HEK293 (cell line): Measurements from ENCODE around the gene ADAMTS5.

Source experiments
- CTCF ChIA-PET: fragments of 350-600 bp; formaldehyde crosslinking; extraction: SDS; loops from one replicate; lab custom pipeline; 2021; ENCODE audit warnings: antibody characterized with exemption; lab: Yijun Ruan, JAX
- POLR2A ChIA-PET: fragments of 300-600 bp; formaldehyde crosslinking; extraction: SDS; loops from one replicate; lab custom pipeline; 2020; ENCODE audit warnings: antibody characterized with exemption, inconsistent platforms; lab: Yijun Ruan, JAX
- H3K27ac ChIP-seq: fragments of 200-500 bp; sonication (Bioruptor generic); 2 replicates; pipeline ENCODE4 v1.5.1; 2014; ENCODE audit warnings: low read depth, low read length, control low read depth, inconsistent platforms; ENCODE audit errors: extremely low read depth
- H3K36me3 ChIP-seq, 2 experiments: fragments of 200-500 bp in 1 of 2; sonication (Bioruptor generic) in 1 of 2; 1 replicate in 1 of 2; 2 replicates in 1 of 2; pipeline ENCODE4 v1.5.1; 2014 to 2017; ENCODE audit warnings: inconsistent platforms in 2 of 2, low read length in 2 of 2; ENCODE audit not compliant: control insufficient read depth in 2 of 2, insufficient read depth in 1 of 2
- H3K4me1 ChIP-seq: fragments of 200-500 bp; sonication (Bioruptor generic); 2 replicates; pipeline ENCODE4 v1.5.1; 2014; ENCODE audit warnings: mild to moderate bottlenecking, low read length, inconsistent platforms; ENCODE audit not compliant: control insufficient read depth, insufficient read depth
- H3K4me3 ChIP-seq: 2 replicates; pipeline ENCODE4 v1.5.1; 2011; ENCODE audit warnings: low read depth, mild to moderate bottlenecking, control low read depth, low read length, moderate library complexity
- H3K9me3 ChIP-seq: fragments of 200-500 bp; sonication (Bioruptor generic); 2 replicates; pipeline ENCODE4 v1.5.1; 2014; ENCODE audit warnings: low read depth, low read length, inconsistent platforms; ENCODE audit not compliant: control insufficient read depth, insufficient read depth
- GLI4 ChIP-seq: fragments of 450-650 bp; formaldehyde crosslinking; IDR thresholded peaks from 2 replicates; pipeline ENCODE4 v1.5.1; 2016; ENCODE audit warnings: missing biosample characterization, missing genetic modification characterization
- HOXD13 ChIP-seq: sonication (generic); formaldehyde crosslinking; IDR thresholded peaks from 2 replicates; pipeline ENCODE4 v1.8.0; 2022; ENCODE audit warnings: missing genetic modification reagents, borderline replicate concordance
- MYNN ChIP-seq: fragments of 450-650 bp; formaldehyde crosslinking; IDR thresholded peaks from 2 replicates; pipeline ENCODE4 v1.5.1; 2016; ENCODE audit warnings: missing biosample characterization, missing genetic modification characterization, borderline replicate concordance
- MZF1 ChIP-seq: fragments of 450-650 bp; formaldehyde crosslinking; IDR thresholded peaks from 2 replicates; pipeline ENCODE4 v1.5.1; 2017; ENCODE audit warnings: missing biosample characterization, missing genetic modification characterization, borderline replicate concordance
- PRDM2 ChIP-seq: fragments of 450-650 bp; formaldehyde crosslinking; IDR thresholded peaks from 2 replicates; pipeline ENCODE4 v1.5.1; 2016; ENCODE audit warnings: missing biosample characterization, missing genetic modification characterization, borderline replicate concordance
- RBAK ChIP-seq: fragments of 450-650 bp; formaldehyde crosslinking; IDR thresholded peaks from 2 replicates; pipeline ENCODE4 v1.5.1; 2016; ENCODE audit warnings: missing biosample characterization, missing genetic modification characterization
- REPIN1 ChIP-seq: fragments of 450-650 bp; formaldehyde crosslinking; IDR thresholded peaks from 2 replicates; pipeline ENCODE4 v1.5.1; 2017; ENCODE audit warnings: missing biosample characterization, missing genetic modification characterization, low read depth
- SCRT2 ChIP-seq: fragments of 450-650 bp; formaldehyde crosslinking; IDR thresholded peaks from 2 replicates; pipeline ENCODE4 v1.5.1; 2016; ENCODE audit warnings: missing biosample characterization, missing genetic modification characterization
- TSHZ1 ChIP-seq: fragments of 450-650 bp; formaldehyde crosslinking; IDR thresholded peaks from 2 replicates; pipeline ENCODE4 v1.5.1; 2016; ENCODE audit warnings: missing biosample characterization, missing genetic modification characterization, borderline replicate concordance
- WT1 ChIP-seq: fragments of 450-650 bp; formaldehyde crosslinking; IDR thresholded peaks from 2 replicates; pipeline ENCODE4 v1.5.1; 2016; ENCODE audit warnings: missing biosample characterization, missing genetic modification characterization
- ZBTB26 ChIP-seq: fragments of 450-650 bp; formaldehyde crosslinking; optimal IDR thresholded peaks from 2 replicates; pipeline ENCODE3; 2016; ENCODE audit warnings: missing biosample characterization, mild to moderate bottlenecking, missing genetic modification characterization
- ZNF18 ChIP-seq: fragments of 450-650 bp; formaldehyde crosslinking; IDR thresholded peaks from 2 replicates; pipeline ENCODE4 v1.5.1; 2016; ENCODE audit warnings: missing biosample characterization, missing genetic modification characterization
- ZNF214 ChIP-seq: fragments of 450-650 bp; formaldehyde crosslinking; IDR thresholded peaks from 2 replicates; pipeline ENCODE4 v1.5.1; 2017; ENCODE audit warnings: missing biosample characterization, mild to moderate bottlenecking, missing genetic modification characterization, borderline replicate concordance
- ZNF335 ChIP-seq: fragments of 450-650 bp; formaldehyde crosslinking; conservative IDR thresholded peaks from 2 replicates; pipeline ENCODE4 v1.5.1; 2016; ENCODE audit warnings: missing biosample characterization, missing genetic modification characterization
- ZNF521 ChIP-seq: fragments of 450-650 bp; formaldehyde crosslinking; IDR thresholded peaks from 2 replicates; pipeline ENCODE4 v1.5.1; 2017; ENCODE audit warnings: missing biosample characterization, mild to moderate bottlenecking, missing genetic modification characterization
- ZNF548 ChIP-seq: fragments of 450-650 bp; formaldehyde crosslinking; IDR thresholded peaks from 2 replicates; pipeline ENCODE4 v1.5.1; 2016; ENCODE audit warnings: missing biosample characterization, missing genetic modification characterization
- ZNF560 ChIP-seq: fragments of 450-650 bp; formaldehyde crosslinking; IDR thresholded peaks from 2 replicates; pipeline ENCODE4 v1.5.1; 2017; ENCODE audit warnings: missing biosample characterization, missing genetic modification characterization, borderline replicate concordance
- ZNF580 ChIP-seq: fragments of 450-650 bp; formaldehyde crosslinking; IDR thresholded peaks from 2 replicates; pipeline ENCODE4 v1.5.1; 2016; ENCODE audit warnings: missing biosample characterization, missing genetic modification characterization
- ZNF621 ChIP-seq: fragments of 450-650 bp; formaldehyde crosslinking; IDR thresholded peaks from 2 replicates; pipeline ENCODE4 v1.5.1; 2017; ENCODE audit warnings: missing biosample characterization, missing genetic modification characterization
- ZNF623 ChIP-seq: fragments of 450-650 bp; formaldehyde crosslinking; IDR thresholded peaks from 2 replicates; pipeline ENCODE4 v1.5.1; 2016; ENCODE audit warnings: missing biosample characterization, missing genetic modification characterization
- ZNF639 ChIP-seq: fragments of 450-650 bp; formaldehyde crosslinking; IDR thresholded peaks from 2 replicates; pipeline ENCODE4 v1.5.1; 2016; ENCODE audit warnings: missing biosample characterization, missing genetic modification characterization
- ZNF792 ChIP-seq: fragments of 450-650 bp; formaldehyde crosslinking; IDR thresholded peaks from 2 replicates; pipeline ENCODE4 v1.5.1; 2016; ENCODE audit warnings: missing biosample characterization, missing genetic modification characterization
- ZSCAN23 ChIP-seq: fragments of 450-650 bp; formaldehyde crosslinking; IDR thresholded peaks from 2 replicates; pipeline ENCODE4 v1.5.1; 2016; ENCODE audit warnings: missing biosample characterization, missing genetic modification characterization

The ADAMTS5 gene

GRCh38 chr21:26983576-26983975 is 16.7 kb upstream of the ADAMTS5 start:
- ChIA-PET CTCF (interaction anchor here (0.6 to 1.7 kb wide), 3 partner anchors 102 to 379 kb away, joined by 4 to 5 read pairs (median 4); no protein-coding TSS in a partner anchor), POLR2A (no interaction called here)
- TF ChIP-seq ZBTB26 (tag by site-specific recombination) (no peak), TSHZ1 (tag by site-specific recombination) (no peak), ZNF792 (no peak), PRDM2 (tag by site-specific recombination) (no peak), REPIN1 (tag by site-specific recombination) (no peak), MZF1 (no peak), WT1 (tag by site-specific recombination) (no peak), MYNN (no peak), ZNF623 (tag by site-specific recombination) (no peak), RBAK (tag by site-specific recombination) (no peak), ZNF621 (no peak), HOXD13 (CRISPR knock-in tag) (no peak), ZSCAN23 (tag by site-specific recombination) (no peak), ZNF639 (tag by site-specific recombination) (no peak)
- H3K4me1 ChIP-seq = no peaks in the 10 kb centered on the region
- no peaks in the 10 kb centered on the region for H3K36me3 ChIP-seq
- H3K4me3 ChIP-seq = no peak overlapping the region
- no peak overlapping the region for H3K27ac ChIP-seq
- H3K9me3 ChIP-seq = no peaks in the 10 kb centered on the region; the same call in 1 of the 2 replicates

- Histone ChIP-seq H3K9me3 (no peaks in the 10 kb centered on the region; the same call in 1 of the 2 replicates), H3K4me3 (no peak overlapping the region), H3K36me3 (no peaks in the 10 kb centered on the region), H3K4me1 (no peaks in the 10 kb centered on the region), H3K27ac (no peak overlapping the region)
- ChIA-PET POLR2A (no interaction called here), CTCF (no interaction called here)
- TF ChIP-seq ZNF580 (tag by site-specific recombination) (no peak), GLI4 (tag by site-specific recombination) (no peak), ZNF548 (tag by site-specific recombination) (no peak), ZNF521 (tag by site-specific recombination) (no peak), ZNF335 (tag by site-specific recombination) (peak; percentile 38; the same call in 1 of the 2 replicates), ZNF560 (no peak), ZNF214 (tag by site-specific recombination) (no peak), SCRT2 (peak; percentile 67), ZNF18 (tag by site-specific recombination) (no peak)
Measured at GRCh38 chr21:26982767-26983166, 15.9 kb upstream of the ADAMTS5 start.
